Measurements from ENCODE around the gene GNAL.

GNAL gene

GRCh38 chr18:11719621-11720020 is 30.6 kb downstream of the GNAL start:
- DNase-seq (ENCODE audit: low read depth in 2 of 3, low spot score in 2 of 3): no peak

- no peak for DNase-seq (ENCODE audit: low read depth in 2 of 3, low spot score in 2 of 3)
These were observed 32.7 kb downstream of the GNAL start for GRCh38 chr18:11721720-11722119.

GRCh38 chr18:11724781-11725180 is 35.7 kb downstream of the GNAL start:
- DNase-seq (ENCODE audit: low read depth in 2 of 3, low spot score in 2 of 3): no peak

- DNase-seq (ENCODE audit: low read depth in 2 of 3, low spot score in 2 of 3): no peak
These were observed 37.5 kb downstream of the GNAL start for GRCh38 chr18:11726556-11726955.

GRCh38 chr18:11728249-11728648 is 39.2 kb downstream of the GNAL start:
- DNase-seq (ENCODE audit: low read depth in 2 of 3, low spot score in 2 of 3): no peak

GRCh38 chr18:11729556-11729955 is 40.5 kb downstream of the GNAL start:
- no peak for DNase-seq (ENCODE audit: low read depth in 2 of 3, low spot score in 2 of 3)

- DNase-seq (ENCODE audit: low read depth in 2 of 3, low spot score in 2 of 3): peak; percentile 36 to 62 (median 47)
These were observed 44.0 kb downstream of the GNAL start for GRCh38 chr18:11733031-11733430.

- no peak for DNase-seq (ENCODE audit: low read depth in 2 of 3, low spot score in 2 of 3)
These were observed 47.6 kb downstream of the GNAL start for GRCh38 chr18:11736656-11737055.

- DNase-seq (ENCODE audit: low read depth in 2 of 3, low spot score in 2 of 3): no peak
These were observed 50.8 kb downstream of the GNAL start for GRCh38 chr18:11739893-11740292.

GRCh38 chr18:11740461-11740860 is 51.4 kb downstream of the GNAL start:
- DNase-seq (ENCODE audit: low read depth in 2 of 3, low spot score in 2 of 3): no peak

GRCh38 chr18:11741505-11742145 is 52.6 kb downstream of the GNAL start:
- DNase-seq (ENCODE audit: low read depth in 2 of 3, low spot score in 2 of 3): no peak

GRCh38 chr18:11745521-11745920 is 56.5 kb downstream of the GNAL start:
- DNase-seq (ENCODE audit: low read depth in 2 of 3, low spot score in 2 of 3): no peak

GRCh38 chr18:11747286-11747685 is 58.2 kb downstream of the GNAL start:
- no peak for DNase-seq (ENCODE audit: low read depth in 2 of 3, low spot score in 2 of 3)

- no peak for DNase-seq (ENCODE audit: low read depth in 2 of 3, low spot score in 2 of 3)
These were observed 58.7 kb downstream of the GNAL start for GRCh38 chr18:11747731-11748130.

- no peak for DNase-seq (ENCODE audit: low read depth in 2 of 3, low spot score in 2 of 3)
These were observed 60.2 kb downstream of the GNAL start for GRCh38 chr18:11749305-11749704.

GRCh38 chr18:11750171-11750570 is 61.1 kb downstream of the GNAL start:
- no peak for DNase-seq (ENCODE audit: low read depth in 2 of 3, low spot score in 2 of 3)

GRCh38 chr18:11750581-11751310 is 61.7 kb downstream of the GNAL start:
- DNase-seq (ENCODE audit: low read depth in 2 of 3, low spot score in 2 of 3): no peak

- DNase-seq (ENCODE audit: low read depth in 2 of 3, low spot score in 2 of 3): no peak
These were observed 62.5 kb downstream of the GNAL start for GRCh38 chr18:11751341-11752115.

- no peak for DNase-seq (ENCODE audit: low read depth in 2 of 3, low spot score in 2 of 3)
These were observed 63.2 kb downstream of the GNAL start for GRCh38 chr18:11752116-11752911.

GRCh38 chr18:11754979-11755378 is 65.9 kb downstream of the GNAL start:
- DNase-seq (ENCODE audit: low read depth in 2 of 3, low spot score in 2 of 3): no peak

GRCh38 chr18:11757084-11757590 is 68.1 kb downstream of the GNAL start:
- DNase-seq (ENCODE audit: low read depth in 2 of 3, low spot score in 2 of 3): no peak

All from activated CD8-positive, alpha-beta memory T cell treated with anti-CD3 and anti-CD28 coated beads for 48 hours (primary cell).